Stimulated activated CD8-positive, alpha-beta memory T cell treated with anti-CD3 and anti-CD28 coated beads, Interleukin-7, amount 100 ng/mL, for 1 hour (primary cell): ENCODE data around the gene MBD5.

Source experiments
- DNase-seq, 2 donors: peaks; one replicate each; pipeline ENCODE4 v3.0.0-alpha.2; 2020; ENCODE audit warnings: low read depth in 2 of 2

The MBD5 gene

GRCh38 chr2:148303161-148303560 lies 282.3 kb downstream of the MBD5 start:
- no peak for DNase-seq

- DNase-seq, result no peak
Measured at GRCh38 chr2:148305476-148305875, 284.6 kb downstream of the MBD5 start.

- DNase-seq, result no peak
Measured at GRCh38 chr2:148306027-148306426, 285.1 kb downstream of the MBD5 start.

DNA sequence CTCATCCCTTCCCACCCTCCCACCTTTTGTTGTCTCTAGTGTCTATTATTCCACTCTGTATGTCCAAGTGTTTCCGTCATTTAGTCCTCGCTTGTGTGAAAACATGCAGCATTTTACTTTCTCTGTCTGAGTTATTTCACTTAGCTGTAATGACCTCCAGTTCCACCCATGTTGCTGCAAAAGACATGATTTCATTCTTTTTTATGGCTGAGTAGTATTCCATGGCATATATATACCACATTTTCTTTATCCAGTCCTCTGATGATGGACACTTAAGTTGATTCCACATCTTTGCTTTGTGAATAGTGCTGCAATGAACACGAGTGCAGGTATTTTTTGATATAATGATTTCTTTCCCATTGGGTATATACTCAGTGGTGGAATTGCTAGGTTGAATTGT lies 296.7 kb downstream of the MBD5 start:
- DNase-seq, result no peak

DNA sequence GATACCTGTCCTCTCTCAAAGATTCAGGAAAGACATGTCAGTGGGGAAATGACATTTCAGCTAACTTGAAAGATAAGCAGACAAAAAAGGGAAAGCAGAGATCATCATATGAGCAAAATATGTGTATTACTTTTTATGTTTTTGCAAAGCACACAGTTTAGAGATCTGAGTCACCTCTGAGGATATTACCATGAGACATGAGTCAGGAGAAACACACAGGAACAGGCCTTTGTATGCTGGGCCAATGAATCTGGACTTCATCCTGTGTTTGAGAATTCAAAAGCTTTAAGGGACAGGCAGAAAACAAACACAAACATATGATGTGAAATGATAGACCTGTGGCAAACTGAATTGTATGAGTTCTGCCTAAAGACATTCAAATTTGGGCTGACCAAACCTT lies 317.6 kb downstream of the MBD5 start:
- DNase-seq, result no peak

- DNase-seq, result no peak
Measured at GRCh38 chr2:148342086-148342485, 321.2 kb downstream of the MBD5 start.

DNA sequence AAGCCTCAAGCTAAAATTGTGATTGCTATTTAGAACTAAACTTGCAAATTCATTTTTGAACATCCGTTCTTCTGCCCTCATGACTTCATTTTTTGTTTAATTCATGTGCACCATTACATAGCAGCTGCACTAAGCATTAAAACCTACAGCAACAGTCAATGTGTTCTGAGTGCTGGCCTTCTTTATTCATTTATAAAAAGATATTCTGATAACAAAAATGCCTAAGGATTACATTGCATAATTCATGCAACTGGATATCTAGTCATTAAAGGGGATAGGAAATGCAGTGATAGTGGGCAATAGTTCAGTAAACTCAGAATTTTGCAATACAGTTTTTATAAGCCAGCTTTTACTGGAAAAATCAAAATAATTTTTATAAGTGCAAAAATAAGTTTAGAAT lies 329.3 kb downstream of the MBD5 start:
- no peak for DNase-seq

DNA sequence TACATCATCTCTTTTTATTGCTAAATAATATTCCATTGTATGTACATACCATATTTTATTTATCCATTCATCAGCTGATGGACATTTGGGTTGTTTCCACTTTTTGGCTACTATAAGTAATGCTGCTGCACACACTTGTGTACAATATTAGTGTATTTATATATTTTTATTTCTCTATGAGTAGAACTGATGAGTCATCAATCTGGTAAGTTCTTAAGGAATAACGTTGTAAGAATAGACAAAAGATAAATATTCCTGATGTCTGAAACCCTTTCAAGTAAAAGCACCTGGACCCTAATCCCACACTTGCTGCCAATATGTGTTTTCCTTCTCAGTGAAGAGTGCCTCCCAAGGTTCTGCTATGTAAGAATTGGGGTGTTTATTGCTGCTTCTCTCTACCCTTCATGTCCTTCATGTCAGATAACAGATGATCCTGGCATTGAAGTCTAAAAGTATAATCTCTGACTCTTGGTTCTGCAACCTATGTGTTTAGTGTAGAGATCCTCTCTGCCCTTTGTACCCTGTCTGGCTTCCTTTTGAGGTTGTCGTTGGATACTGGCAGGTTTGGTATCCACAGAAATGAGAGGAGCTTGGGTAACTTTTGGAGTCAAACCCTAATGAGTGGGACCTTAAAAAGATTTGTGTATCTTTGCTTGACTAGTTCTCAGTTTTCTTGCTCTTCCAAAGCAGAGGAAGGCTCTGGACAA lies 330.7 kb downstream of the MBD5 start:
- DNase-seq, result no peak

DNA sequence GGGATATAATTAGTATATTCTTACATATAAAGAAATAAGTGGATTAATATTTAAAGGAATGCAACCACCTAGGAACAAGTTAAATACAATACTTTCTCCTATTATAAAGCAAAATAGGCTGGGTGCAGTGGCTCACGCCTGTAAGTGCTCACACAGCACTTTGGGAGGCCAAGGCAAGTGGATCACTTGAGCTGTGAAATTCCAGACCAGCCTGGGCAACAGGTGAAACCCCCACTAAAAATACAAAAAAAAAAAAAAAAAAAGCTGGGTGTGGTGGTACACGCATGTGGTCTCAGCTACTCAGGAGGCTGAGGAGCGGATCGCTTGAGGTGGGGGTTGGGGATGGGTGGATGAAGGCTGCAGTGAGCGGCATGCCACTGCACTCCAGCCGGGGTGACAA lies 337.5 kb downstream of the MBD5 start:
- no peak for DNase-seq

- DNase-seq, result no peak
Measured at GRCh38 chr2:148360662-148361061, 339.8 kb downstream of the MBD5 start.

- no peak for DNase-seq
Measured at GRCh38 chr2:148362144-148362796, 341.4 kb downstream of the MBD5 start.

GRCh38 chr2:148375214-148375613 lies 354.3 kb downstream of the MBD5 start:
- DNase-seq, result no peak

- DNase-seq, result no peak
Measured at GRCh38 chr2:148391324-148391723, 370.4 kb downstream of the MBD5 start.

GRCh38 chr2:148402786-148403185 lies 381.9 kb downstream of the MBD5 start:
- no peak for DNase-seq

DNA sequence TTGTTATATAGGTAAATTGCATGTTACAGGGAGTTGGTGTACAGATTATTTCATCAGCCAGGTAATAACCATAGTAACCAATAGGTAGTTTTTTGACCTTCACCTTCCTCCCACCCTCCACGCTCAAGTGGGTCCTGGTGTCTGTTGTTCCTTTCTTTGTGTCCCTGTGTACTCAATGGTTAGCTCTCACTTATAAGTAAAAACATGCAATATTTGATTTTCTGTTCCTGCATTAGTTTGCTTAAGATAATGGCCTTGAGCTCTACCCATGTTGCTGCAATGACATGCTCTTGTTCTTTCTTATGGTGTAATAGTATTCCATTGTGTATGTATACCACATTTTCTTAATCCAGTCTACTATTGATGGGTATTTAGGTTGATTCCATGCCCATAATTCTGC lies 390.0 kb downstream of the MBD5 start:
- DNase-seq, result no peak

- DNase-seq, result no peak
Measured at GRCh38 chr2:148416248-148416647, 395.4 kb downstream of the MBD5 start.

- DNase-seq, result no peak
Measured at GRCh38 chr2:148430101-148430500, 409.2 kb downstream of the MBD5 start.

DNA sequence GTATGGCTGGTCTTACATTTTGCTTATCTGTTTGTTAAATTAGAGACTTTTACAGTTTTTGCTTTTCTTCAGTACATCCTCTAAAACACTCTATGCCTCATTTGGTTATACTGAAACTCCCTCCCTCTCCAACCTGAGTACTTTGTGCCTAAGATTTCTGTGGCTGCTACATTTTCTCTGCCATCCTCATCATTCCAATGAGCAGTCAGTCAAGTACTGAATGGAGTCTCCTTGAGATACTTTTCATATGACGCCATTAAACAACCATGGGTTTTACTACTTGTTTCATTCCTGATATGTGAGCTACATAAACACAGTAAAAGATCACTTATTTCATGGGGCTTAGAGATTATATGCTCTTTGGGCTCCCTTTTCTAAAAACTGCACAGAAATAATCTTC lies 427.0 kb downstream of the MBD5 start:
- no peak for DNase-seq

- no peak for DNase-seq
Measured at GRCh38 chr2:148450531-148450930, 429.6 kb downstream of the MBD5 start.

DNA sequence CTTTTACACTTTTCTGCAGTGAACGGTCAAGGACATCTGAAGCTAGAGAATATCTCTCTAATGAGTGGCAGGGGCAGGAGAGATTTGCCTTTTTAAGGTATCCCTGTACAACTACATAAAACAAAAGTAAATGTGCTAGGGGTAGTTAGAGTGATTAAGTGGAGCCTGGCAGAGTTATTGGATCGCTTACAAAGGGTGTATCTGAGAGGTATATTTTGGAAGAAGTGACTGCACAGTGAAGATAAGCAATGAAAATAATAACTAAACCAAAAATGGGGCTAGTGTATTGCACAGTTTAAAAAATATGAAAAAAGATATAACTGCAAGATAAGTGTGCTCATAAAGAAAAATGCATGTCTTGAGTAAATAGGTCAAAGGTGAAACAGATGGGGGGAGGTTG lies 430.2 kb downstream of the MBD5 start:
- DNase-seq, result no peak

GRCh38 chr2:148455791-148456190 lies 434.9 kb downstream of the MBD5 start:
- no peak for DNase-seq

GRCh38 chr2:148458171-148458570 lies 437.3 kb downstream of the MBD5 start:
- no peak for DNase-seq

GRCh38 chr2:148459377-148459778 lies 438.5 kb downstream of the MBD5 start:
- DNase-seq, result no peak

DNA sequence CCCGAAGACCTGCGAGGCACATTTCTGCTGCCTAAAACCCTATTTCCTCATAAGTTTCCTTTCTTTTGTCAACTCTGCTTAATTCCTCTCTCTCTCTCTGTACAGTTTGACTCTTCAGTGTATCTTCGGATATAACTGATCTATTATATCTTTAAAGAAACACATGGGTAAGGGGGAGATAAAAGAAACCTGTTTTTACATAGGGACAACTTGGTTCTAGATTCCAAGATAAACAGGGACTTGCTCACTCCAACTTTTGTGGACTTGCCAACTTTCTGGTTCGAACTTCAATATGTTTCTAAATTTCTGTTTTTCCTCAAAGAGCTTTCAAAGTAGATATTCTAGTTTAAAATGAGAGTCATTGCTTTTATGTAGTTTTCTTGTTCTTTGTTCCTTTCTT lies 441.0 kb downstream of the MBD5 start:
- no peak for DNase-seq
